ENCODE results near the gene ROR1. TPM values are rescaled to one million over a fixed set of nuclear protein-coding genes. Genes with fewer than 3 reads are reported as not detected.

The ROR1 gene
- polyA plus RNA-seq, 1 donor from 2014 or later = 0.09 TPM

GRCh38 chr1:63877816-63878215, 104.0 kb downstream of the ROR1 start:
- no peaks in the 10 kb centered on the region for H3K4me1 Mint-ChIP-seq
- H3K36me3 Mint-ChIP-seq = peaks cover 2% of the 10 kb centered on the region
- no peaks in the 10 kb centered on the region for H3K9me3 Mint-ChIP-seq
- peaks cover 4% of the 10 kb centered on the region for H3K27me3 Mint-ChIP-seq
- no peak overlapping the region for H3K27ac Mint-ChIP-seq
- H3K4me3 Mint-ChIP-seq = no peak overlapping the region

DNA sequence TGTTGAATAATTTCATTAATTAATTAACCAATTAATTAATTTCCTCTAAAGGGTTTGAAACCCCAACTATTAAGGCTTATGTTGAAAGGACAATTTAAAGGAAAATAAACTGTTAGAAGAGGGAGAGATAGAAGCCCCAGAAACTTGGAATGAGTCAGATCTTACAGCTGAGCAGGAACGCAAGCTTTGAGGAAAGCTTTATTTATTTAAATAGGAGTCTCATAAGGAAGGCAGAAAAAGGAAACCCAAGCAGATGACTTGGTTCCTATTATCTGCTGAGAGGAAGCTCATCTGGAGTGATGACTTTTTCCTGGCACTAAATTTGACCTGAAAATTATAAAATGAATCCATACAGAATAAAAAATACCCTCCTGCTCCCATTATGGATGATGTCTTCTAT, 105.1 kb downstream of the ROR1 start:
- Mint-ChIP-seq H3K27me3 (peaks cover 5% of the 10 kb centered on the region), H3K4me3 (no peak overlapping the region)

DNA sequence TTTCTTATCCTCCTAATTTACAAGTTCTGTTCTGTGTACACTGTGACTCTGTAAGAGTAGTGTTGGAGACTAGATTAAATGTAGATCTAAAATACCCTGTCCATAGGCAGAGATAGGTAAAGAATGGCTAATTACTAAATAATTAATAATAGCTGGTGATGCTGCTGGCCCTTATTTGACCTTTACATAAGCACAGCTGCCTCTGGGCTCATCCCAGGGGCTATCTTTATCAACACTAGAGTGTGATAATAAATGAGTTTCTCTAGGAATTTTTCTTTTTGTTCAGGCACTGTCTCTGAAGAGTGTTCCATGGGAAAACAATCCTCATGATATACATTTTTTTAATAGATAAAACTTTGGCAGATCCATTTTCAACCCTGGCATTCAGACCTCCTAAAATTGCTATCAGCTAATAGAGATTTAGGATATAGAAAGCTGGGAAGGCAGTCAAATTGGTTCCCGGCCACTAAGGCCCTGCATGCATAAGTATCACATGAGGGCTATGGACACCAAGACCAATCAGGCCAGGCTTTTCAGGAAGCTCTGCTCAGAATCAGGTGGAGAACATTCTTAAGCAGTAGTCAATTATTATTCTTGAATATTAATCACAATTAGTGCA, 107.2 kb downstream of the ROR1 start:
- Mint-ChIP-seq H3K27ac (no peak overlapping the region), H3K4me1 (no peaks in the 10 kb centered on the region), H3K27me3 (peaks cover 5% of the 10 kb centered on the region), H3K36me3 (no peaks in the 10 kb centered on the region), H3K9me3 (no peaks in the 10 kb centered on the region), H3K4me3 (no peak overlapping the region)

More for the DNA sequence above, 105.1 kb downstream of the ROR1 start:
- Mint-ChIP-seq H3K9me3 (no peaks in the 10 kb centered on the region), H3K4me1 (no peaks in the 10 kb centered on the region), H3K36me3 (no peaks in the 10 kb centered on the region), H3K27ac (no peak overlapping the region)

DNA sequence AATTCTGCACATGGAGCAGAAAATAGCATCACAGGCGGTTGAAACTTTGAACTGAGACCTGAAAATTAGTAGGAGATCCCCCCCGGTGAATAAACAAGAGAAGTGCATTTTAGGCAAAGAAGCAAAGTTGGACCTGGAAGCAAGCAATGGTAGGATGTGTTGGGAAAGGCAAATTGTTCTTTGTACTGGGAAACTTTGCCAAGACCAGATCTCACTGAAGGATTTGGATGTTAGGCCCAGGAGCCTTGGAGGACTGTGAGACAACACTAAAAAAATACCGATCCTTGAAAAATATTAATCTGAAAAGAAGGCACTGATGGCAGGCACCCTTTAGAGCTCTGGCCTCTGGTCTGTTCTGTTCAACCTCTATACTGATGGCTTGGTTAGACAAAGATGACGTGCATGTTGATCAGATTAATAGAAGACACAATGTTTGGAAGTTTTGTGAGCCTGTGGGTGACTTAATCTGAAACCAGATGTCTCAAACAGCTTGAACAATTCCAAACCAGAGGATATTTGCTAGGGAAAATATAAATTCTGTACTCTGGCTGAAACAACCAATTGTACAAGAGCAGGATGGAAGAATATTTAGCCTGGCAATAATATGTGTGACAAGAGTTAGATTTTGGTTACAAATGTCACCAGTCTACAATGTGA, 108.4 kb downstream of the ROR1 start:
- peaks cover 5% of the 10 kb centered on the region for H3K27me3 Mint-ChIP-seq
- H3K4me1 Mint-ChIP-seq = no peaks in the 10 kb centered on the region
- no peaks in the 10 kb centered on the region for H3K9me3 Mint-ChIP-seq
- H3K4me3 Mint-ChIP-seq = no peak overlapping the region
- H3K36me3 Mint-ChIP-seq = no peaks in the 10 kb centered on the region
- H3K27ac Mint-ChIP-seq = no peak overlapping the region

- Mint-ChIP-seq H3K27ac (no peak overlapping the region), H3K27me3 (peaks cover 2% of the 10 kb centered on the region), H3K36me3 (no peaks in the 10 kb centered on the region), H3K4me3 (no peak overlapping the region), H3K4me1 (peaks cover 0 to 3% (median 2%) of the 10 kb centered on the region in 3 donors), H3K9me3 (no peaks in the 10 kb centered on the region)
Observed at GRCh38 chr1:63883494-63884235, 109.8 kb downstream of the ROR1 start.

- Mint-ChIP-seq H3K27me3 (peaks cover 6% of the 10 kb centered on the region), H3K9me3 (no peaks in the 10 kb centered on the region), H3K4me3 (no peak overlapping the region), H3K36me3 (no peaks in the 10 kb centered on the region), H3K4me1 (peaks cover 0 to 3% (median 2%) of the 10 kb centered on the region in 3 donors), H3K27ac (no peak overlapping the region)
Observed at GRCh38 chr1:63884486-63884885, 110.7 kb downstream of the ROR1 start.

- H3K4me3 Mint-ChIP-seq = no peak overlapping the region
- no peak overlapping the region for H3K27ac Mint-ChIP-seq
- no peaks in the 10 kb centered on the region for H3K36me3 Mint-ChIP-seq
- H3K9me3 Mint-ChIP-seq = peaks cover 0 to 4% (median 0%) of the 10 kb centered on the region in 3 donors
- H3K4me1 Mint-ChIP-seq = peaks cover 8 to 10% (median 8%) of the 10 kb centered on the region in 3 donors
- H3K27me3 Mint-ChIP-seq = peaks cover 15% of the 10 kb centered on the region
Observed at GRCh38 chr1:63885899-63886298, 112.1 kb downstream of the ROR1 start.

DNA sequence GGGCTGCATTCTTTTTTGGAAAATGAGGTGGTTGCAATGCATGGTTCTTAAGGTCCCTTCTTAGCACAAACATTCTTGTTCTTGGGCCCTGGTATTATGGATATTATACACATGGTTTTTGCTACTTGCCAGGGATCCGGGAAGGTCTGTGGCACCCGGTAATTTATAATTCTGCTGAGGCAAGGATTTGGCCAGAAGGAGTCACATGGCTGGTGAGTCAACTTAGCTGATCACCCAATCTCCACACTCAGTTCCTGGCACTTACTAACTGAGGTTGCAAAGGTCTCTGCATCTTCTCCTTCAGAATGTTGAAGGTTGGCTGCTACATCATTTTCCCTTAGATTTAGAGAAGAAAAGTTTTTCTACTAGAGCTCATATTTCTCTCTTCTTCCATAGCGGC, 112.5 kb downstream of the ROR1 start:
- peaks cover 0 to 4% (median 0%) of the 10 kb centered on the region in 3 donors for H3K9me3 Mint-ChIP-seq
- no peaks in the 10 kb centered on the region for H3K36me3 Mint-ChIP-seq
- peaks cover 15% of the 10 kb centered on the region for H3K27me3 Mint-ChIP-seq
- no peak overlapping the region for H3K27ac Mint-ChIP-seq
- H3K4me1 Mint-ChIP-seq = peaks cover 12 to 14% (median 12%) of the 10 kb centered on the region in 3 donors
- H3K4me3 Mint-ChIP-seq = no peak overlapping the region

DNA sequence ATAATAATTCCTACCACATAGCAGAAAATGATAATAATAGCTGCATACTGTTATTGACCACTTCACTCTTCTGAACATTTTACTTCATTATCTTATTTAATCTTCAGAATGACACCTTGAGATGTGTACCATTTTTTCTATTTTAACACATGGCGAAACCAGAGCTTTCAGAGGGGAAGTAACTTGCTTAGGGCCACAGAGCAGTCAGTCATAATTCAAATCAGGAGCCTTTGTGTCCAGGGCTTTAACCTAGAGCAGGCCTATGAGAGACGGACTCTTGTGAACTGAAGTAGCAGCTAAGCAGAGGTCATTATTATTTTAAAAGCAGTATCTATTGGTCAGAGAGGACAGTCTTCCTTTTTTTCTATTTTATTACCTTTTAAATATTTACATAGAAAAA, 114.0 kb downstream of the ROR1 start:
- Mint-ChIP-seq H3K36me3 (no peaks in the 10 kb centered on the region), H3K4me1 (peaks cover 20 to 29% (median 21%) of the 10 kb centered on the region in 3 donors), H3K4me3 (no peak overlapping the region), H3K9me3 (peaks cover 0 to 4% (median 0%) of the 10 kb centered on the region in 3 donors), H3K27me3 (peaks cover 15% of the 10 kb centered on the region), H3K27ac (no peak overlapping the region)

GRCh38 chr1:63888984-63889383, 115.2 kb downstream of the ROR1 start:
- H3K27ac Mint-ChIP-seq = no peak overlapping the region
- peaks cover 0 to 4% (median 0%) of the 10 kb centered on the region in 3 donors for H3K9me3 Mint-ChIP-seq
- no peak overlapping the region for H3K4me3 Mint-ChIP-seq
- peaks cover 13% of the 10 kb centered on the region for H3K27me3 Mint-ChIP-seq
- no peaks in the 10 kb centered on the region for H3K36me3 Mint-ChIP-seq
- H3K4me1 Mint-ChIP-seq = peaks cover 22 to 37% (median 26%) of the 10 kb centered on the region in 3 donors

GRCh38 chr1:63890468-63890867, 116.7 kb downstream of the ROR1 start:
- Mint-ChIP-seq H3K4me1 (peaks cover 22 to 37% (median 26%) of the 10 kb centered on the region in 3 donors), H3K36me3 (no peaks in the 10 kb centered on the region), H3K9me3 (peaks cover 0 to 4% (median under 1%) of the 10 kb centered on the region in 3 donors), H3K27me3 (peaks cover 18% of the 10 kb centered on the region), H3K27ac (peak overlapping the region in 2 of 3 donors; percentile 6 to 83), H3K4me3 (peak overlapping the region in 2 of 4 donors; percentile 7 to 77)

DNA sequence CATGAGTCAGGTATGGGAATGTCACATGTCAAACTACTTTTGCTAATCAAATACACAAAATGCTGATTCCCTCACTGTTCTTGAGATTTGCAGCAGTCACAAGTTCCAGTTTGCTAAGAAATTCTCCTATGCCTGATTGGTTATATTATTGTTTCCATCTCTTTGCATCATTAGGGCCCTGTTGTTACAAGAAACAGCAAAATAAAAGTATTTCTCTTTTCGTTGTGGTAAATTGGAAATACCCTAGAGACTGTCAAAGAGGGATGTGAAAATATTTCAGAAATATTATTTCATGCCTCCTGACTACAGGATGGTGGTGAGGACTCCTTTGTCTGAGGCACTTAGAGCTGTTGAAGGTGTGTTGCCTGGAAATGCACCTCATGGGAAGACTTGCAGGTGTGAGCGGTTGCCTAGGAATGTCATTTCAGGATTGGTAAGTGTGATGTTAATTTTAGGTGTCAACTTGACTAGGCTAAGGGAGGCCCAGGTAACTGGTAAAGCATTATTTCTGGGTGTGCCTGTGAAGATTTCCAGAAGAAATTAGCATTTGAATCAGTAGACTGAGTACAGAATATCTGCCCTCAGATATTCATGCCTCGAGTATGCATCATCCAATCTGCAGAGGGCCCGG, 117.4 kb downstream of the ROR1 start:
- Mint-ChIP-seq H3K4me1 (peaks cover 22 to 37% (median 26%) of the 10 kb centered on the region in 3 donors), H3K36me3 (no peaks in the 10 kb centered on the region), H3K27me3 (peaks cover 18% of the 10 kb centered on the region), H3K4me3 (peak overlapping the region in 2 of 4 donors; percentile 7 to 81), H3K27ac (peak overlapping the region; percentile 48 to 83 (median 68)), H3K9me3 (peaks cover 0 to 4% (median 1%) of the 10 kb centered on the region in 3 donors)

DNA sequence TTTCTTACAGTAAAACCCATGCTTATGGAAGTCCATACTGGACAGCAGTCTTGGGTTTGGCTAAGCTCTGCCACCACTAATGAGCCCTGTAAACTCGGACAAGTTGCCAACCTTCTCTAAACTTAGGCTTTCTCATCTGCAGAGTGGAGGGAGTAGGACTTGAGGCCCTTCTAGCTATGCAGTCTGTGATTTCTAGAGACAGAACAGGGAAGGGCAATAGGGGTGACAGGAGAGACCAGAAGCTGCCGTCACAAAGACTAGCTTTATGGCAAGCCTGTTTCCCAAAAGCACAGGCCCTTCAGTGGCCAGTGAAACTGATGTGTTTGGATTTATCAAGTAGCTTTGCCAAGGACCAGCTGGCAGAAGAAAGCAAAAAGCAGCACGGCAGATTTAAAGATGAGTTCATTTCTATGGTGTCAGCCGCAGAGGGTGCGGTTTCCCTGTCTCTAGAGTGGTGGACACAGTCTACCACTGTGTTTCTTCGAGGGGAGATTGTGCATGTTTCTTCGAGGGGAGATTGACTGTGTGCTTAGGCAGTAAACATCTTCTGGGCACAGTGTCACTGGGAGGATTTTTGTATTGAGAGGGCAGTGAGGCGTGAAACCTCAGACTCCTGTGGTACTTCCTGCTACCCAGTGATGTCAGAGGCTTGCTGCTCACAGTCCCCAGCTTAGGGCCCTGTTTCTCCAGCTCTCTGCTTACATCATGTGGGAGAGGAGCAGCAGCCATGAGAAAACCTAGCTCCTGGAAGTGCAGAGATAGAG, 119.0 kb downstream of the ROR1 start:
- peak overlapping the region; percentile 1 to 79 (median 42) for H3K4me3 Mint-ChIP-seq
- peaks cover 0 to 11% (median 7%) of the 10 kb centered on the region in 3 donors for H3K9me3 Mint-ChIP-seq
- H3K4me1 Mint-ChIP-seq = peaks cover 21 to 36% (median 26%) of the 10 kb centered on the region in 3 donors
- H3K36me3 Mint-ChIP-seq = no peaks in the 10 kb centered on the region
- H3K27me3 Mint-ChIP-seq = peaks cover 23% of the 10 kb centered on the region
- peak overlapping the region; percentile 41 to 88 (median 48) for H3K27ac Mint-ChIP-seq

DNA sequence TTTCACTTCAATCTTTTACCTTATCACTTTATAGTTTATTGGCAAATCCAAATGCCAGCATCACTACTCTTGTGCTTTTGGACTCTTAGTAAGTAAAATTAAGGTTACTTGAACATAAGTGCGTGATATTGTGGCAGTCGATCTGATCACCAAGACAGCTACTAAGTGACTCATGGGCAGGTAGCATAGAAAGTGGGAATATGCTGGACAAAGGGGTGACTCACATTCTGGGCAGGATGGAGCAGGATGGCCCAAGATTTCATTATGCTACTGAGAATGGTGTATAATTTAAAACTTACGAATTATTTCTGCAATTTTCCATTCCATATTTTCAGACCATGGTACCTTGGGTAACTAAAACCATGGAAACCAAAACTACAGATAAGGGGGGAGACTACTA, 120.2 kb downstream of the ROR1 start:
- peak overlapping the region in 1 of 3 donors; percentile 40 for H3K27ac Mint-ChIP-seq
- H3K36me3 Mint-ChIP-seq = no peaks in the 10 kb centered on the region
- peaks cover 20 to 34% (median 26%) of the 10 kb centered on the region in 3 donors for H3K4me1 Mint-ChIP-seq
- peaks cover 31% of the 10 kb centered on the region for H3K27me3 Mint-ChIP-seq
- no peak overlapping the region for H3K4me3 Mint-ChIP-seq
- H3K9me3 Mint-ChIP-seq = peaks cover 0 to 12% (median 7%) of the 10 kb centered on the region in 3 donors
